ENCODE data around the gene CEP126.

Gene CEP126, protein sequence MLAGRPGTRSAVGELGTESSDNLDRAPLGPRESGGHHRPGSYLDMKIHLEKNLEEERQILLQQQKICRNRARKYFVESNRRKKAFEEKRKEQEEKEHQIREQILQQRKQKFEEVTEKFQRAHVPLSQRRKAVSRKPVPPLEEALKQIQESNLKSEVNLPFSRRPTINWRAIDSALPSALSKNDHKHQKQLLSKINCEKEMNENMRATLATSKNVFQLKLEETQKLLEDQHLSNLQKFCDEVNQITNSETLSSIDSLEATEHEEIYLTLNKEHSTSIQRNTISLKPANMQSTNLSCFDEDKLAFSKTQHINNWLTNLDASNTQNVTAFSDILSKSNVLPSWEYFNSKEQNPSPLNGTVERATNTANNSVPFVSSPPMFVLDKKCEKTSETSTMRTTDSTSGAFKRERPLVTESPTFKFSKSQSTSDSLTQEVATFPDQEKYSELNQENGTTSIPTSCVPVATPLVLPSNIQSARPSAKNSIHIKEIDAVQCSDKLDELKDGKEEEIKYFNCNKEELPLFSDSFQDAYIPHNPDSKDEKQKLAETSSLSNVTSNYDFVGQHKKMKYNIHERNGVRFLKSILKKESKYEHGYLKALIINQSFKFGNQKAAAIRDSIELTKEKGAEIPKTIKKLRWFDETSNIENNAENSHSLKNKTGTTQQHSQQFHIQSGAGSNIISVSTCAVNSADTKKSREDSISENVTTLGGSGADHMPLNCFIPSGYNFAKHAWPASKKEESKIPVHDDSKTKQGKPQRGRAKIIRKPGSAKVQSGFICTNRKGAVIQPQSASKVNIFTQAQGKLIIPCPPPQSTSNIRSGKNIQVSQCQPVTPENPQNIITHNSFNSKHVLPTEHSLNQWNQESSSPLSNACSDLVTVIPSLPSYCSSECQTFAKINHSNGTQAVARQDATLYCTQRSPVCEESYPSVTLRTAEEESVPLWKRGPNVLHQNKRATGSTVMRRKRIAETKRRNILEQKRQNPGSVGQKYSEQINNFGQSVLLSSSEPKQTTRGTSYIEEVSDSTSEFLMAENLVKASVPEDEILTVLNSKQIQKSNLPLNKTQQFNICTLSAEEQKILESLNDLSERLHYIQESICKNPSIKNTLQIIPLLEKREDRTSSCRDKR

DNA sequence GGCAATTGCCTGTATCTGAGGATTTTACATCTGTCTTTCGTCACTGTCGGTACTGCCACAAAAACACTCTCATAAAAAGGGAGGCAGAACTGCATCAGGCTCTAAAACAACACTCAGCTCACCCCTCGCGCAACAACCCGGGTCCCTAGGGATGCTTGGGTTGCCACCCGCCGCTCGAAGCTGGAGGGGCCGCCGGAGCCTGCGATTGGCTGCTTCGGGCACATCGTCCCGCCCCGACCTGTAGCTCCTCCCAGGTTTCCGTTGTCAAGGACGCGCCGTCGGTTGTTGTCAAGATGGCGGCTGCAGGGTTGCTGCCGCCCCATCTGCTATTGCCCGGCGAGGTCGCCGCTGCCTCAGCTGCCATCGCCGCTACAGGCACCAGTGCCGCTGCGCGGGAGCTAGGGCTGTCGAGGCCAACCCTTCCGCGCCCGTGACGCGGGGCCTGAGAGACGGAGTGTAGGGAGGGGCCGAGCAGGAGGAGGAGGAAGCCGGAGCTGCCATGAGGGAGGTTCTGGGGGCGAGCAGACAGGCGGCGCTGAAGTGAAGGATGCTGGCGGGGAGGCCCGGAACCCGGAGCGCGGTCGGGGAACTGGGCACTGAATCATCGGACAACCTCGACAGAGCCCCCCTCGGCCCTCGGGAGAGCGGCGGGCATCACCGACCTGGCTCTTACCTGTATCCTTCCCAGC lies at the start of gene CEP126:
CEP126 (plus strand) TSS at position 273 of the 689 bp plus-strand sequence; CDS start at position 548, 275 bp downstream.
- DNase-seq = peak; percentile 93

DNA sequence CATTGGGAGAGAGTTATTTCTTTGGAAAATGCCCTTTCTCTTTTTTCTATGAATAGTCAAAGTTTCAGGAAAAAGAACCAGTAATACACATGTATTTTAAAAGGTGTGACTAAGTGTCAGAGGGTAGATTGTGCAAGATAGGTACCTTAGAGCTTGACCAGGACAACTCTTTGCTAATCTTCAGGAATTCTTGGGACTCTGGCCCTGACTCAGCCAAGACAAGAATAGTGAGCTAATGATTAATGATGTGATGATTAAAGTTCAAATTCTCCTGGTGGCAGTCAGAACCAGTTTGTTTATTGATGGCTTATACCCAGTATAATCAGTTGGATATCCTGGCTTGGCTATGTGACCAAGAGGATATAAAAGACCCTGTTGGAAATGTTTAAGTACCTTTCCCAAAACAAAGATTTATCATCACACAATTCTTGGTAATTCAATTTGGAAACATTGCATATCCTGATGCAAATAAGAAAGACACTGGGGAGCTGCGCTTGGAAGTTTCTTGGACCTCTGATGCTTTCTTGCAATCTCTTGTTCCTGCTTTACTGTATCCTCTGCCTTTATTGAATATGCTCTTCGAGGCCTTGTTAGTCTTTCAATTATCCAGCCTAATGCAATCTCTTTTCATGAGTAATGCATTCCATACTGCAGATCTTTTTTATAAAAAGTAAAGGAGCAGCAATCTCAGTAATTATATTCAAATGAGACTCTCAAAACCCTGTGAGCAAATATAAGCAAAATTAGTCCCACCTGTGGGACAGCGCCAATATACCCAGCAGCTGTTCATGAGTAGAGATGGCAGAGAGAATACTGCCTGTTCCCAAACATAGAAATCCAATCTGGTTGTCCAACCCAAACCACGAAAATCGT lies 48.0 kb upstream of the CEP126 start:
- DNase-seq = no peak

DNA sequence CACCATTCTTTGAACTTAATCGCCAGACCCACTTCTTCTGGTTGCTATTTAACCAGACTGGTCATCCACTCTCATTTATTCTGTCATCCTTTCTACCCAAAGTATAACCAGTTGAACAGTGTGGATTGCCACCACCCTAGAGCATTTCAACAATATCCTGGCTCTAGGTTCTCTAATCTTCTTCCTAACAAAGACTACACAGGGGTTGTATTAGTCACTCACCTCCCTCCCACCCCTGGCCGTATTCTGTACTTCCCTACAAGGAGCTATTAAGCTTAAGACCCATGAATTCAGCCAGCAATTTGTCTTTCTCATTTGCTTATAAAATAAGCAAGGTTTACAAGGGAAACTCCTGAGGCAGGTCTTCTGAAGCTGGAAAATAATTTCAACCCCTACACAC lies 46.9 kb upstream of the CEP126 start:
- no peak for DNase-seq

DNA sequence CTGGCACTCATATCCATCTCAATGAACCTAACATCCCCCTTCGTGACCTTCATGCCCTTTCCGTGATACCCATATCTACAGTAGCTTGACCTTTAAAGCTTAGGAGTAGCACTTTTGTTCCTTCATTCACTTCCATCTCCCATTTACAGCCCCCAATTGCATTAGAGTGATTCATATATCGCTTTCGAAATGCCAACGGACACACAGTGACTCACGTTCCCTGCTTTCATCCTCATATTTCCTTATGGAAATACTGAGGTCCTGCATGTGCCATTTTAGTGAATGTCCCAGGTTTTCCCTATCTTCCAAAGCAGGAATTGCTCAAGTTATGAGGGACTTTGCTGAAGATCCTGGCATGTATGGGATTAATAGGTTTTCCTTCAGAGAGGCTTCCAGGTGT lies 44.3 kb upstream of the CEP126 start:
- no peak for DNase-seq

DNA sequence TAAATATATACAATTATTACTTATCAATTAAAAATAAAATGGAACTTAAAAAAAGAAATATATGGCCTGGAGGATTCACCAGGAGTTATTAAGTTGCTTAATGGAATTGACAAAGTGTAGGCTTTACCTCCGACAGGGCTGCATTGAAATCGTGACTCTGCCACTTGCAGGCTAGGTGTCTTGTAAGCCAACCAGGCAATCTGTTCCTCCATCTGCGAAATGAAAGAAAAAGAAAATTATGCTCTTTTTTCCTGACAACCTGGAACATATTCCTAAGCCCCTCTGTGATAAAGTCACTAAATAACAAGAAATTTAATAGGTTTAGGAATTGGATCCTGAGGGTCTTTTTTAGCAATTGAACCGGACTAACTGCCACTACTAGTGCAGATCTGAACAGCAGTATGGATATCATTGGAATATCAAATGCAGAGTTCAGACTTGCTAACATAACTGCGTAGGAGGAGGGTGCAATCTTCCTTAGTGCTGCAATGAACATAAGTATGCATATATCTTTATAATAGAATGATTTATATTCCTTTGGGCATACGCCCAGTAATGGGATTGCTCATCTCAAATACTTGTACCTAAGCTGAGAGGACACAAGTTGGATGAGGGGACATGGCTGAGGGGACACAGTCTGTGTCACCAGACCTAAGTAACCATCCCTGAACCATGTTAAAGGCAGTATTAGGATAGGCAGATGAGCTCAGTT lies 42.5 kb upstream of the CEP126 start:
- DNase-seq = no peak

DNA sequence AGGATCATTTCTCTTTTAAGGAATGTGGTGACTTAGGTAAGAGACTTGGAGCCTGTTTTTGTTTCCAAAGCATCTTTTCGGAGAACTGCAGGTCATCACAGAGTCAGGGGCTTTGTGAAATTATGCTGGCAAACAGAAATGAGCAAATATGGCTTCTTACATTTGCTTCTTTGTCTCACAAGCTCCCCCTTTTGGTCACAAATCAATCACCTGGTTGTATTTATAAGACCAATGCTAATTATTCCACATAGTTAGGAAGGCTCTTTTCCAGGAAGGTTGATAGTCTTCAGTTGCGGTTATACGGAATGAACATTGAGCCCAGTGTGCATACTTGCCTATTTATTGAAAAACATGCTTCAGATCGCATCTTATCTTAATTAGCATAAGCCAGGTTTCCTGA lies 34.6 kb upstream of the CEP126 start:
- no peak for DNase-seq

- DNase-seq = no peak
Measured at GRCh38 chr11:101881586-101881985, 33.2 kb upstream of the CEP126 start.

- no peak for DNase-seq
Measured at GRCh38 chr11:101885631-101886030, 29.2 kb upstream of the CEP126 start.

DNA sequence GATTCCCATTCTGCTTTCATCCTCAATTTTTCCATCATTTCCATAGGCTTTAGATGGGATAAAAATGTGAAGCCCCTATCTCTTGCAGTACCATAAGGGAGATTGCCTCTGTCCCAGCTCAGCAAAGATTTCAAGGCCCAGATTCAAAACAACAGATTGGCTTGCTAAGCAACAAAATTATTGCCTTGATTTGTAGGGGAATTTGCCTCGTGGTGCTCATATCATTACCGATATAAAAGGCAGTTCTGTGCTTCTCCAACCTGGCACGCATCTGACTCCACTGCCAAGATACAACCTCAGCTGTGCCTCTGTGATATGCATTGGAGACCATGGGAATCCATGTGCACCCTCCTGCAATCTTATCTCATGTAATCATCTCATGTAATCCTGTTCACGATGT lies 25.0 kb upstream of the CEP126 start:
- DNase-seq = no peak

DNA sequence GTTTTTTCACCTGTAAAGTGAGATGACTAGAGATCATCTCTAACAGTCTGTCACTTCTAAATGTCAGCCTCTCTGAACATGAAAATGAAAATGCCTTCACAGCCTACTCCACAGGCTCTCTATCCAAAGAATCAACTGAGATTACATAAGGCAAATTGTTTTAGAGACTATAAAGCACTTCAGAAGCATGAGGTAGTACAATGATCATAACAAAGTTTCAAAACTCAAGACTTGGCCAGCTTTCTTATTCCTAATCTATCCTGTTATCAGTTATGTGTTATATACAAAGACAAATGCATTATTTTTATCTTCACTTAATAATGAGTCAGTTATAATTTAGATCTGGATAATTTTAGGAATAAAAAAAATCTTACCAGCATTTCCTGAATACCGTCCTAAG lies 20.3 kb upstream of the CEP126 start:
- DNase-seq = no peak

DNA sequence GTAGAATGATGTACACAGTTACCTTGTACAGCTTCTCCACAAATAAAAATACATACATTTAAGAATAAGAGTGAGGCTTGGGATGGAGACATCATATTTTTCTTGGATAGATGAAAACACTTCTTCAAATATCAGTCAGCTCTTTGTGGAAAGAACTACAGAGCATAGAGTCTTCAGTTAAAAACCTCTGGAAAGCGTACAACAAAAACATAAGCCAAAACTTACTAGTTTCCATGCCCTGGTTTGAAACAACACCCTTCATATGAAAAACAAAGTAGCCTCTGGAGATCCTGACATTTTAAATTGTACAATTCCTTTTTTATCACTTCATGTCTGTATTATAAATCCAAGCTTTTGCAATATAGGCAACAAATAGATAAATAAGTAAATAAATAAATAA lies 7.0 kb upstream of the CEP126 start:
- no peak for DNase-seq

DNA sequence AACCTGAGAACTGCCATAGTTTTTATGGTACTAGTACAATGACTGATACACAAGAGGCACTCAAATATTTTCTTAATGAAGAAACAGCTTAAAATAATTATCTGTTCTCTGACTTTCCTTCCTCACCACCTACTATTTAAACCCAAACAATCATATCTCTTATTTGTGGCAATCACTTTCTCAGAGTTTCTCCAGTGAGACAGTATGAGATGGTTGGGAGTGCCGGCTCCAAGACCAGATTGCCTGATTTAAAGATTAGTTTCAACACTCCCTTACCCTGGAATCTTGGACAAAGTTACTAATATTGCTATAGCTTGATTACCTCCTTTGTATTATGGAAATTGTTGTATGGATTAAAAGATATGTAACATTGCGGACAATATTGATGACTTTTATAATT lies 5.7 kb upstream of the CEP126 start:
- no peak for DNase-seq

GRCh38 chr11:101912823-101913284 lies 2.0 kb upstream of the CEP126 start:
- DNase-seq = no peak

DNA sequence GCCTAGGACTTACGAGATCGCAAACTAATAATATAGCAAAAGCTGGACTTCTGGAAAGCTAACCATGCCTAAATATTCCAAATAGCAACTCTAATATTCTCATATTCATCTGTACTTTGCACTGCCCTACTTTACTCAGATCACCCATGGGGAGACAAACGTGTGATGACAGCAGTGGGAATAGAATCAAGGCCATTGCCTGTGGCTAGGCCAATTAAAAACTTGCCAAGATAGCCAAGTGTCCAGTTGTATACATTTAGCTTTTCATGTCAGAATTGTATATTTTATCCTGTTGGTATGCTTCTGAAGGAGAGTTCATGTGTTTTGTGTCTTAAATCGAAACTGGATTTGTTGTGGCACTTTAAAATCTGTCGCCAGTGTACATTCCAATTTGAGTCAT lies 1.2 kb upstream of the CEP126 start:
- DNase-seq = no peak

DNA sequence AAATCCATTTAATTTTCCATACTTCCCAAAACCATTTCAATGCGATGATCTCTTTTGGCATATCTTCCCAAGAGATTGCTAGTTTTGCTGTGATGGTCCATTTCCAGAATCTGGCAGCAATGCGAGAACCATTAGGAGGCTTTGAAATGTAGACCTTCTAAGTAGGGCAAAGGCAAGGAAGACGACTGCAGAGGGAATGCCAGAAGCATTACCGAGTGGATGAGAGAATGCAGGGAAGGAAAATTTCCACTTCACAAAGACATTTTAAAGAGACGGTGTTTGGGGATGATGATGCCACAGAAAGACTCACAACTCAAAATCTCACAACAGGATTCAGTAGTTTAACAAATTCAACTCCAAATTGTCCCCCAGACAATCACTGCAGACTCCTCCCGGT lies 471 bp upstream of the CEP126 start:
- no peak for DNase-seq

DNA sequence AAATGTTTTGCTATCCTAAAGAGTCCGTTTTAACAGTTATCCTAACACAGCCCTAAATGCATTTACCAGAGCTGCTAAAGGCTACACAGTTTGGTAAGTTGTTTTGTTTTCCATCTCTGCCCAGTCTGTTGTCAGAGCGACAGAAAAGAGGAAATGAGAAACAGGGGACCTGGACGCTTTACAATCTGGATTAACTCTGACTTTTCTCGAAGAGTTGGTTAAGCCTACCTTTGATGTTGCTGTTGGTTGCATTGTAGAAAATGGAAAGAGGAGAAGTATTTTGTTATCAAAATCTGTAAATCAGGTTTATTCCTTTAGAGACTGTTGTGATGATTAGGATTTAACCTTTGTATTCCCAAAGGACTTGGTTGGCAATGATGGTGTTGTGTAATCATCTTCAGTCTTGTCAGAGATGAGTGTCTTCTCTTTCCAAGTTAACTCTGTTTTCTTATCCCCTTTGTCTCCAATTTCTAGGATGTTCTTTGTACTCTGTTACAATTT lies 1.0 kb downstream of the CEP126 start:
- peak; percentile 28 for DNase-seq

DNA sequence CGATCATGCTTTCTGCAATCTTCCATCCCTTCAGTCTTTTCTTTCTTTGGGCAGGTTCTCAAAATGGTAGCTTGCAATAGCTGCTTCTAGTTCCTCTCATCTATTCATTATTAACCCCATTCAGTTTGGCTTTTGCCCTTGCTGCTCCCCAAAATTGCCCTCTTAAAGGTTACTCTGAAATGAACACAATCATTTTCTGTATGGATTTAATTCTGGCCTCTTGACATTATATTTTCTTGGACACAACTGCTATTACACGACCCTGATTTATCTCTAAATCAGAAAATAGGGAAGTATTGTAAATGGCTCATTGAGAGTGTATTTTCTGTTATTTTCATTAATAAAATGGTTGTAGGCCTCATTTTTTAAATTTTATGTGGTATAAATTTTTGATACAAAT lies 1.6 kb downstream of the CEP126 start, which contains the start of gene ANGPTL5:
ANGPTL5 (minus strand) TSS at position 101 of the 400 bp plus-strand sequence. CDS start 8,613 bp downstream, outside the sequence.
- no peak for DNase-seq

GRCh38 chr11:101917226-101917625 lies 2.4 kb downstream of the CEP126 start:
- no peak for DNase-seq

DNA sequence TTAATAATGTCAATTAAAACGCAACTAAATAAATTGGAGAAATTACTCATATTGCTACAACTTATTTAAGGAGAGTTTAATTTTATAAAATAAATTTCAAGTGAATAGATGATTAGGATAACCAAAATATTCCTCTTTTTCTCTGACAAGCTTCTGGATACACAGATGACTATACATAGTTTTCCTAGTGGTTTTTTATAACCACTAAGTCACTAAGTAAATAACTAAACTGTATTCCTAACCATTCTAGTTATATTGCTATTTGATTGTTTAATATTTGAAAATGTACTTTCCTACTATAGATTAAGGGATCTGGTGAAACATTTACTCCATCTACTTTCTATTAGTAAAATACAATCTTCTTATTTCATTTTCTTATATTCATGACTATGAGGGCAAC lies 6.2 kb downstream of the CEP126 start:
- DNase-seq = no peak

- no peak for DNase-seq
Measured at GRCh38 chr11:101923554-101923953, 8.7 kb downstream of the CEP126 start.
